KBM-7 (cell line): ENCODE measurements around the gene IL15RA.

ENCODE experiments used
- DNase-seq: peaks from one replicate; pipeline ENCODE4 v3.0.0-alpha.2; 2015
- in situ Hi-C: fragments of 300-500 bp; cut with MboI; formaldehyde crosslinking; loops from 2 replicates; pipeline ENCODE4 v1.14.3; 2020; ENCODE audit warnings: low sequenced_read_pairs, low pct_unique_long_range_greater_than_20kb, mixed read lengths

IL15RA gene

DNA sequence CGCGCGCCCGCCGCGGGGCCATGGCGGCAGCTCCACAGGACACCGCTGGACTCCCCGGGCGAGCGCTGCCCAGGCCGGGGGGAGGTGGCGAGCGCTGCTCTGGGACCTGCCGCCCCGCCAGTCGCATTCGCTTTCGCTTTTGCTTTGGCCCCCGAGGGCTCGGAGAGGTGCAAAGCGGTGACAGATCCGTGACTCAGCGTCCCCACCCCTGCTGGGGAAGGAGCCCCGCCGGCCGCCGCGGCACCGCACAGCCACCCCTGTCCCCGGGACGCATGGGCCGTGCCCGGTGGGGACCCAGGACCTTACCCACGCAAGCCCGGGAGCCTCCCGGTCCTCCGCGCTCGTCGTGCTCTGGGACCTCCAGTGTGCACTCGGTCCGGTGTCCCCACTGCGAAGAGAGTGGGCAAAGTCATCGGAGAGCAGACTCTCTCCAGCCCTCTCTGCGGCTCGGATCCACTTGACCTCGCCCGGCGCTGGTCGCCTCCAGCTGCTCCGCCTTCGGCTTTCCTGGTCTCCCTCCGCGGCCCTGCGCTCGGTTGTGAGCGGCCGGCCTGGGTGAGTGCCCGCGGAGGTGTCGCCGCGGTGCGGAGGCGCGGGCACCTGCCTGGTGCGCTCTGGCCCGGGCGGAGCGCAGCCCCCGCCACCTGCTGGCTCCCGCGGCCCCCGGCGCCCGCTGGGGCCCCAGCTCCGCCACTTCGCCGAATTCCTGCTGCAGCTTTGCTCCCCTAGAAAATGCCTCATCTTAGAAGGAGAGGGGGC lies at the start of gene IL15RA:
TSS of gene IL15RA (minus strand) at position 73 of the 759 bp plus-strand sequence. CDS start at position 22, 51 bp downstream.
- peak; percentile 83 for DNase-seq
- in situ Hi-C loops = no loop called here

GRCh38 chr10:6025683-6026255 lies 48.4 kb upstream of the IL15RA start:
- no peak for DNase-seq
- in situ Hi-C loops = no loop called here

GRCh38 chr10:6024334-6024682 lies 47.0 kb upstream of the IL15RA start:
- no peak for DNase-seq
- in situ Hi-C loops = no loop called here

- in situ Hi-C loops = no loop called here
Observed at GRCh38 chr10:6023661-6024333, 46.5 kb upstream of the IL15RA start.

GRCh38 chr10:6022660-6023059 lies 45.3 kb upstream of the IL15RA start:
- in situ Hi-C loops = no loop called here
- DNase-seq = no peak

More at GRCh38 chr10:6023661-6024333, 46.5 kb upstream of the IL15RA start:
- DNase-seq = no peak

DNA sequence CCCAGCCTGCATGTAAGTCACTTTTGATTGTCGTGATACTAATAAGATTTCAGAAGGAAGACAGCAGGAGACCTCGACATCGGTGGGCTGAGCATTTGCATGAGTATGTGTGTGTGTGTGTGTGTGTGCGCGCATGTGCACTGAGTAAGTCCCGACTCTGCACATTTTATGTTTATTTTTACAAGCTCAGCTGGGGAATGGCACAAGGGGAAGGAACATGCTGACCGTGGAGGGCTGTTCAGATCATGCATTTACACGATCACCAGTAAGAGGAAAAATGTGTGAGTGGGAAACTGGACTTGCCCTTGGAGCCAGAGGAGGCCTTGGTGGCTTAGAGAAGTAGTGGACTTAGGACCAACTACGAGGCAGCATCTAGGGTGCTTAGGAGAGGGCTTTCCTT lies 43.5 kb upstream of the IL15RA start:
- no peak for DNase-seq
- in situ Hi-C loops = no loop called here

DNA sequence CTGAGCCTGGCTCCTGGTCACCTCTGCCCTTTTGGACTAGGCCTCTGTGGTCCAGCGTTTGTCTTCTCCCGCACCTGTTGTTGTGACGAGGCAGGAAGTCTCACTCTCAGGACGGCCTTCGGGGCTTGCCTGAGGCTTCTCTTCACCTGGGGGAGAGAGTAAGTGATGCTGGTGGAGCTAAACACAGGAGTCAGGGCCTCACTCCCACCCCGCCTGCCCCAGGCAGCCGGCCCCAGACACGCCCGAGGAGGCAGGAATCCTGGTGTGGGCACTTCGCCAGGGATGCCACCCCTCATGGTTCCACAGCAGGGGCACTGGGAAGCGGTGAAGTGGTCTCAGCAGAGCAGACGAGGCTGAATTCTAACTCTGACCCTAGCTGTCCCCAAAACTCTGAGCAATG lies 42.5 kb upstream of the IL15RA start:
- no peak for DNase-seq
- in situ Hi-C loops = no loop called here

DNA sequence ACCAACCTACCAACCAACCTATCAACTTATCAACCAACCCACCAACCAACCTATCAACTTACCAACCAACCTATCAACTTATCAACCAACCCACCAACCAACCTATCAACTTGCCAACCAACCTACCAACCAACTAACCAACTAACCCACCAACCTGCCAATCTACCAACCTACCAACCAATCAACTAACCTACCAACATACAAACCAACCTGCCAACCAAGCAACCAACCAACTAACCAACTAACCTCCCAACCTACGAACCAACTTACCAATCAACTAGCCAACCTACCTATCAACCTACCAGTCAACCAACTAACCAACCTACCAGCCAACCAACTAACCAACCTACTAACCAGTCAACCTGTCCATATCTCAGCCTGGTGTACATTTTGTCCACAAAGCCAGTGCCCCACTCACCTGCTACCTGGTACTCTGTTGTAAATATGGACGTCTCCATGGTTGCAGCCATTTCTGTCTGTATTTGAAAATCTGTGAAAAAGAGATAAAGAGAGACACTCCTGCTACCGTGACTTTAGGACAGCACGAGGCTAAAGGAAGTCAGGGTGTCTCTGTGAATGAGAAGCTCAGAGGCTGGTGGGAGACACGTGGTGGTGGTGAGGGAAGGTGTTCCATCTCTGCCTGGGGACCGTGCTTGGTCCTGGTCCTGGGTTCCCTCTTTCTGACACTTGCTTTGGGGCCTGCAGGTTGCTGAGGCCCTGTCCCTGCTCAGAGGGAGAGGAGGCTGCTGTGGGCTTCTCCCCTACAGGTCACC lies 41.9 kb upstream of the IL15RA start:
- no peak for DNase-seq
- in situ Hi-C loops = no loop called here

GRCh38 chr10:6018422-6018821 lies 41.1 kb upstream of the IL15RA start:
- DNase-seq = no peak
- in situ Hi-C loops = no loop called here

DNA sequence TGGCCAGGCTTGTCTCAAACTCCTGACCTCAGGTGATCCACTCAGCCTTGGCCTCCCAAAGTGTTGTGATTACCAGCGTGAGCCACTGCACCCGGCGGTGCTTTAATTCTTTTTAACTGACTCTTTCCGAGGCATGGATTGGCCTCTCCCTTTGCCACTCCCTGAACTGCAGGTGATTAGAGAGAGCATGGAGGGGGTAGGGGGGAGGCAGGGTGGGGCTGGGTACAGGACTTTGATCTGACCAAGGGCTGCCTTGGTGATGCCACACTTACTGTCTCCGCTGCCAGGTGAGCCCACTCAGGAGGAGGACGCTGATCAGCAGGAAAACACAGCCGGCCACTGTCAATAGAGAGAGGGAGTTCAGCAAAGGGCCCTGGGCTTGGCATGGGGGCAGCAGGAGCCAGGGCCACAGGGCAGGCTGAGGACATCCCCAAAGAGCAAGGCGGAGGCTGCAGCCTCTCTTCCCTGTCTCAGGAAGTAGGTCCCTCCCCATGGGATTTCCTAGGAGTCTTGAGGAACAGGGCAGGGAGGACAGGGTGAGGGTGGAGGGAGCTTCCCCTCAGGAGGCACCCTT lies 40.5 kb upstream of the IL15RA start:
- DNase-seq = no peak
- in situ Hi-C loops = no loop called here

GRCh38 chr10:6014241-6014761 lies 37.0 kb upstream of the IL15RA start:
- peak; percentile 81 for DNase-seq
- in situ Hi-C loops = no loop called here

DNA sequence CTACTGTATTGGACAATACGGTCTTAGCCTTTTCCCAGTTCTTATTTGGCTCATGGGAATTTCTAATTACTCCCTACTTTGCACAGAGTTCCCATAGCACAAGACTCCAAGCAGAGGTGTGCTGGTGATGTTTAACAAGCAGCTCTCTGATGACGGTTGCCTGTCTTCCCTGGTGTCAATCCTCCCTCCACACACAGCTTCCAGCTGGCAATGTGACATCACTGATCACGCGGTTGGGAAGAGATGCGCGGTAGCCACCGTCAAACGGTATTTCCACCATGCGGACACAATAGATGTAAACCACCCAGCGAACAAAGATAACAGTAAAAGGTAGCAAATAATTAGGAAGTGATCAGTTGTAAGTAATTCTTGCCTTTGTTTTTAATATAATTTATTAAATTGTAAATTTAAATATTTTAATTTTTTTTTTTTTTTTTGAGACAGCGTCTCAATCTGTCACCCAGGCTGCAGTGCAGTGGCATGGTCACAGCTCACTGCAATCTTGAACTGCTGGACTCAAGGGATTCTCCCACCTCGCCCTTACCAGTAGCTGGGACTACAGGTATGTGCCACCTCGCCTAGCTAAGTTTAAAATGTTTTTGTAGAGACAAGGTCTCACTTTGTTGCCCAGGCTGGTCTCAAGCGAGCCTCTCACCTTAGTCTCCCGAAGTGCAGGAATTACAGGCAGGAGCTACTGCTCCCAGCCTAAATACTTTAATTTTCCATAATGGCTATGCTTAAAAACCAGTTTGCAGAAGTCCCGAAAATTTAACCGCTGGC lies 36.3 kb upstream of the IL15RA start:
- in situ Hi-C loops = no loop called here
- no peak for DNase-seq

GRCh38 chr10:6012121-6012905 lies 35.0 kb upstream of the IL15RA start:
- no peak for DNase-seq
- in situ Hi-C loops = no loop called here

- in situ Hi-C loops = no loop called here
- no peak for DNase-seq
Observed at GRCh38 chr10:6011558-6011957, 34.2 kb upstream of the IL15RA start.

DNA sequence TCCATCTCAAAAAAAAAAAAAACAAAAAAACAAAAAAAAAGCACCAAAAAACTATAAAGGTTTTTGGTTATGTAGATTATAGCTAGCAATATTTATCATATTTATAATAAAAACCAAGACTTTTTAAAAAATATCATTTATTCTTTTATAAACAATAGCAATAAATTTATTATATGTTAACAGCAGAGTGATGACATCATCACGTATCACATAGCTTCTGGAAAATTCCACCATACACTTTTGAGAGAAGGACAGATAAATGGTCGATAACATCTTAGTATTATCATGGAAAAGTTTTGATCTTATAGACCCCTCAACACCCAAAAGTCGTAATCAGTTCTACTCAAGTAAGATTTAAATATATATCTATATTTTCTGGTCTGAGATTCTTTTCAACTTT lies 33.2 kb upstream of the IL15RA start:
- DNase-seq = no peak
- in situ Hi-C loops = no loop called here

- DNase-seq = no peak
- in situ Hi-C loops = no loop called here
Observed at GRCh38 chr10:6009961-6010360, 32.6 kb upstream of the IL15RA start.

DNA sequence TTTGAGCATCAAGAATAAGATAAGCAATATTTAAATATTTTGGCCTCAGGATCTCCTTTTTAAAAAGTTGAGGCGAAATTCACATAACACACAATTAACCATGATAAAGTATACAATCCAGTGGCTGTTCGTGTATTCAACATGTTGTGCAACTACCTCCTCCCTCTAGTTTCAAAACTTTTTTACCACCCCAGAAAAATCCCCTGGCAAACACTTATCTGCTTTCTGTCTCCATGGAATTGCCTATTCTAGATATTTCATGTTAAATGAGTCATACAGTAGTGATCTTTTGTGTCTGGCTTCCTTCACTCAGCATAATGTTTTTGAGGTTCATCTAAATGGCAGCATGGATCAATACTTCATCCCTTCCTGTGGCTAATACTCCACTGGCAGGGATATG lies 31.8 kb upstream of the IL15RA start:
- in situ Hi-C loops = no loop called here
- no peak for DNase-seq
